GM19043 (cell line): ENCODE results near the gene PRR19.
A peak's percentile ranks its signal among the peaks of the same experiment; 100 is the strongest.
"Not testable (repeated sequence)": the region's sequence is repeated elsewhere in the genome, so short reads cannot be mapped to it uniquely, and the experiment has no call there.

Source experiments
- ATAC-seq: cut with Tn5 transposase; IDR thresholded peaks from one replicate; pipeline ENCODE4 v1.9.1; 2021; ENCODE audit warnings: low read depth; ENCODE audit not compliant: unreplicated experiment

PRR19 gene

DNA sequence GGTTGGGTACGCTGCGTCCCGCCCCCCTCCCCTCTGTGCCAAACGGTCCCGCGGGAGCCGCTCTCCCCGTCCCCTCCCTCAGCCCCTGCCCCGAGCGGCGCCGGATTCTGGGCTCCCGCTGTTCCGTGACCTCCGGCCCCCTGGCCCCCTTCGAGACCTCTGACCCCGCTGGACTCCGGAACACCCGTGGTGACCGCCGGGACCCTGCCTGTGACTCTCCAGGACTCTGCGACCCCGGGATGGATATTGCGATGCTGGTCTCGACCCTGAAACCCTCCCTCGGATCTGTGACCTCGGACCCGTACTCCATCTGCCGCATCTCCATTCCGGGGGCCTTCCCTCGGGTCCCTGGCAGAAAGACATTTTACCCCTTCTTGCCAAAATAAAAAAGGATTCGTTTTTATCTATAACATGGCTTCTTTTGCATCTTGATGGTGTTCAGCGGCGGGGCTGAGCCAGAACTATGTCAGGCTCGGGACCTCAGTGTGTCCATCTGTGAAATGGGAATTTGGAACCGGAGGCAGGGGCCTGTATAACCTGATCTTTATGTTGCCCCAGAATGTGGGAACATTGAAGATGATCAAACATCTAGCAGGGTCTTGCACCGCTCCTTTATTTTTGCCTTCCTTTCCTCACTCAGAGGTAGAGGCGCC, 22.8 kb downstream of the PRR19 start:
- ATAC-seq: no peak

DNA sequence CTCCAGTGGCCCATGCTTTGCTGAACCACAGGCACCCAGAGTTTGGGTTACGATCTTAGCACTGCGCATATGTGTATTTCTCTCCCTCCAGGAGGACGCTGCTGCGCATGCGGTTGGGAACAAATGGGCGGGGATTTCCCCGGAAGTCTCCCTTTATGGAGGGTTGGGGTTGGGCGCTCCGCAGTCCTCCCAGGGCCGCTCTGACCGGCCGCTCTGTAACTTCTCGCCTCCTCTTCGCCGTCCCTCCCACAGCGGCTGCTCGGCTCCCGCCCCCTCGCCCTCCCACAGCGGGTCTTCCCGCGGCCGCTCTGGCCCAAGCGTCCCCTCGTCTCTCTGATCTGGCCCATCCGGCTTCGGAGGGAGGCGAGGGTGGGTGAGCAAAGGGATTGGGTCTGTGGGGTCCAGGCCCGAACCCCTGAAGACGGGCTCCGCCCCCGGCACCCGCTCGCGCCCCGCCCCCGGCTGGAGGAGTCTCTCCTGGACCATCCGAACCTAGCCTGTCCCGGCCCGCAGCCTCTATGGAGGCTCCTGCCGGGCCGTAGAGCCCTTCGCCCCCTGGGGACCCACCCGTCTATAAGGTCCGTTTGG, 23.5 kb downstream of the PRR19 start, which contains the start of gene MEGF8:
TSS of gene MEGF8 (plus strand) at position 328 of the 588 bp plus-strand sequence. CDS start 609 bp downstream, outside the sequence.
- peak; percentile 84 for ATAC-seq

DNA sequence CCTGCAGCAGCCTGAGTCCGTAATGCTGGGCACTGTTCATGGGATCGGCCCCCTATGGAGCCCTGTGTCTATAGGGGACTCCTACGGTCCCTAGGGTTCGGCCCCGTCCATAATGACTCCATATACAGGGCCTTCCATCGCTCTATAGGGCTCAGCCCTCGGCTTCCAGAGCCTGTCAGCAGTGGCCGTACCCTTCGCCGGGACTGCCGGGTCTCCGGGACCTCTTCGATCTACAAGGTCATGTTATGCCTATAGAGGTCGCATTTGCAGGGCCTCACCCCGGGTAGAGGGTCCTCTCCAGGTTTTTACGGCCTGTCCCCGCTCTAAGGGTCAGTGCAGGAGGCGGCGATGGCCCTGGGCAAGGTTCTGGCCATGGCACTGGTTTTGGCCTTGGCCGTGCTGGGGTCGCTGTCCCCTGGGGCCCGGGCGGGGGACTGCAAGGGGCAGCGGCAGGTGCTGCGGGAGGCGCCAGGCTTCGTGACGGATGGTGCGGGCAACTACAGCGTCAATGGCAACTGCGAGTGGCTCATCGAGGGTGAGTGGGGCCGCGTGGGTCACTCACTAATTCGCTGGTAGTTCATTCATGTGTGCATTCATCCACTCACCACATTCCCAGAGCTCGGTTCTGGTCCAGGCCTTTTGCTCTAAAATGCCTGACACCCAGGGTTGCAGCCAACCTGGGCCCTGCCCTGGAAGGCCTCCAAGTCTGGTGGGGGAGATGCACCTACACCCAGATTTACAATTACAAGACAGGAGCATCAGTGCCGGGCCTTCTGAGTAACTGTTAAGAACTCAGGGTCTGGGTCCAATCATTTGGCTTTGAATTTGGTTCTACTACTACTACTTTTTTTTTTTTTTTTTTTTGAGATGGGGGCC, 24.2 kb downstream of the PRR19 start:
- ATAC-seq: peak; percentile 11

DNA sequence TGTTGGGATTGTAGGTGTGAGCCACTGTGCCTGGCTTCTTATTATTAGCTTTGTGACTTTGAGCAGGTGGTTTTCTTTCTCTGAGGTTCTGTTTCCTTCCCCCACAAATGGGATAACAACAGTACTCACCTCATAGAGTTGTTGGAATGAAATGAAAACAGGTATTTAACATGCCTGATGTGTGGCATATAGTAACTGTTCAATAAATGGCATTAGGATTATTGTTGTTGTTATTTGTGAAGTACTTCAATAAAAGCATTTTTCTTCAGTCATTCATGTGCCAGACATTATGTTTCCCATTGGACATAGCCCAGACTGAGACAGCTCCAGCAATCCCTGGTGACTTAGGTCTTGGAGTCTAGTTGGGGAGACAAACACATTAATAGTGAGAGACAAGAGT, 25.0 kb downstream of the PRR19 start:
- ATAC-seq: no peak

DNA sequence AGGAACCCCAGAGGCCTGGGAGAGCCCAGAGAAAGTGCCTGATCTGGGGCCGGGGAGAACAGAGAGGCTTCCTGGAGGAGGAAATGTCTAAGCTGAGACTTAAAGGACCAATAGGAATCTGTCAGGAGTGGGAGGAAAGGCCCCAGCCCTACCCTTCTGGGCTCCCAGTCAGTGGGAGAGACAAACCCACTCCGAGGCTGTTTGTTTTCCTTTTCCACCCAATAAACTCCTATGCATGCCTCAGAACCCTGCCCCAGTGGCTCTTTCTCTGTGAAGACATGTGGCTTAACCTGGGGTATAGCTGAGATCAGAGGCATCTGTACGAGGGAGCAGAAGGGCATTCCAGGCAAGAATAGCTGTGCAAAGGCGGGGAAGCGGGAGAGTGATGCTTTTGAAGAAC, 25.4 kb downstream of the PRR19 start:
- no peak for ATAC-seq

GRCh38 chr19:42328106-42328505, 26.2 kb downstream of the PRR19 start:
- no peak for ATAC-seq

DNA sequence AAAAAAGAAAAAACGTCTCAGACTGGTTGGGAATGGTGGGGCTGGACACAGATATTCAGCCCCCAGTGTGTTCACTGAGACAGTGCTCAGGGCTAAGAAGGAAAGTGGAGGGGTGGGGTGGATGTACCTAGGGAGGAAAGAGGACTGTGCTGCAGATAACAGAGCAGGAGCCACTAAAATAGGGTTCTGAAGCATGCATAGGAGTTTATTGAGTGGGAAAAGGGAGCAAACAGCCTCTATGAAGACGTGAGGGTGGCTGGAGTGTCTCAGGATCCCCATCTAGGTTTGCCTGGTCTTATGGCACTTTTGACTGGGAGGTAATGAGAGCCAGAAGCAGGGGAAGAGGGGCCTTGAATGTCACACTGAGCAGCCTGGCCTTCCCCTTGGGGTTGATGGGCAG, 26.9 kb downstream of the PRR19 start:
- no peak for ATAC-seq

DNA sequence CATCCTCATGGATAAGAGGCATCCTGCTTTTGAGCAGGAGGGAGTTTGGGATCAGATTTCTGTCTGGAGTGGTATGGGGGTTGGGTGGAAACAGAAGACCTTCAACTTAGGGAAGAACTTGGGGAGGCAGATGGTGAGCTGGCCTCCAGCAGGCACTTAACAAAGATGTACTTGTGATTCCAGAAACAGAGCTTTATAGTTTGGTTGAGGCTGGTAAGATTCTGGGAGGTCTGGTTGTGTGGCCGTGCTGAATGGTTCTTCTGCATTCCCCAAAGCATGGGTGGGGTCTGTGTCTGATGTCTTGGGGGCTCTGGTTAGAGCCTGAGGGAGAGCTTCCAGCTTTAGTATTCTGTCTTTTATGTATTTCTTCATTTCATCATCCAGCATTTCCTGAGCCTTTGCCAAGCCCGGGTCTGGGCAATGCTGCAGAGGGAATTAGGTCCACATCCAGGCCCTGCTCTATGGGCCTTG, 28.3 kb downstream of the PRR19 start:
- ATAC-seq: no peak

DNA sequence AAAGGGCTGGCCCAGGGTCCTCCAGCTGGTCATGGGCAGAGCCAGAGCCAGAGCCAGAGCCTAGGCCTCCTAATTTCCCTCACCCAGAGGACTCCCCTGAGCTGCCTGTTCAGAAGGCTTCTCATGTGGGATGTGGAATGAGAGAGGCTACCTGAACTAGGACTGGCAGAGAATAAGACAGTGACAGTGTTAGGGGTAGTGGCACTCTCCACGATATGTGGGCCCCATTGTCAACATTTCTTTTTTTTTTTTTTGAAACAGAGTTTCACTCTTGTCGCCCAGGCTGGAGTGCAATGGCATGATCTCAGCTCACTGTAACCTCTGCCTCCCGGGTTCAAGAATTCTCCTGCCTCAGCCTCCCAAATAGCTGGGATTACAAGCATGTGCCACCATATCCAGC, 29.4 kb downstream of the PRR19 start:
- ATAC-seq: not testable (repeated sequence)

DNA sequence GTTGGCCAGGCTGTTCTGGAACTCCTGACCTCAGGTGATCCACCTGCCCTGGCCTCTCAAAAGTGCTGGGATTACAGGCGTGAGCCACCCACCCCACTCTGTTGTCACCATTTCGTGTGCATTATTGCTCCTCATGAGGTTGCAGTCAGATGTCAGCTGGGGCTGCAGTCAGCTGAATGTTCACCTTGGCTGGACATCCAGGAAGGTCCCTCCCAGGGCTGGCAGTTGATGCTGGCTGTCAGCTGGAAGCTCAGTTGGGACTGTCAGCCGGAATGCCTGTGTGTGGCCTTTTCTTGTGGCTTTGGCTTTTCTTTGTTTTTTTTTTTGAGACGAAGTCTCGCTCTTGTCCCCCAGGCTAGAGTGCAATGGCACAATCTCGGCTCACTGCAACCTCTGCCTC, 30.1 kb downstream of the PRR19 start:
- ATAC-seq: no peak

DNA sequence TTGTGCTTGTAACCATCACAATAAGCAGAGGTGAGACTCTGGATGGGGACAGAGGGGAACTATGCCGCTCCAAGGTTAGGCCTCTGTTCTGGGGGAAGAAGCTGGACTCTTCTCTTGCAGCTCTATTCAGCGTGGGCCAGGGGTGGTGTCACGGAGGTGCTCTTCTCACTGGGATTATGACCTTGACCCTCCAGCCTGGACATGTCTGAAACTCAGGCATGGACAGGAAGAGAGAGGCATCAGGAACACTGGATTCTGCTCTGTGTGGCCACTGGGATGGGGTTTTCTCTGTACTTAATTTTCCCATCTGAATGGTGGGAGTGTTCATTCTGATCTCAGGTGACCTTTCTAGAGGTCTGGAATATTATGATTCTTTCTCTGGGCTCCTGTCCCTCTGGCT, 31.1 kb downstream of the PRR19 start:
- ATAC-seq: no peak

DNA sequence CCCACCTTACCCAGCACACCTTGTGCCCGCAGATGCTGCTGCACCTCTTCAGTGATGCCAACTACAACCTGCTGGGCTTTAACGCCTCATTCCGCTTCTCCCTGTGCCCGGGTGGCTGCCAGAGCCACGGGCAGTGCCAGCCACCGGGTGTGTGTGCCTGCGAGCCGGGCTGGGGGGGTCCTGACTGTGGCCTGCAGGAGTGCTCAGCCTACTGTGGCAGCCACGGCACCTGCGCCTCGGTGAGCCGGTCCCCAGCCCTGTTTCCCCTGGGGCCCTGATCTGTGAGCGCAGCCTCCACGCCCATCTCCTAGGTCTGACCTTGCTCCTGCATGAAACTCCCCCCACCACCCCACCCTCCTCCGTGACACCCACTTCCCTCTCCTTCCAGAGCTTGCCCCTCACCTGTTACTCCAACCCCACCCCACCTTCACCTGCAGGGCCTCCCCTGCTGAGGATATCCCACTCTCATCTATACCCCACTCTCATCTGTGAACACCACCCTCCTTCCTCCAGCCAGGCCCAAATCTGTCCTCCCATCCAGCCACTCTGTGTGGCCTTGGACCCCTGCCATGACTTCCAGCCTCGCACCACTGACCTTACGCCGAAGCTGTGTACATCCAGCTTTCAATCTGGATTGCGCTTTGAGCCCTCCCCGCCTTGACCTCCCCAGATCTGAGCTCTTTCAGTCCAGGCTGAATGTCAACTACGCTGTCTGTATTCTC, 32.2 kb downstream of the PRR19 start:
- no peak for ATAC-seq

DNA sequence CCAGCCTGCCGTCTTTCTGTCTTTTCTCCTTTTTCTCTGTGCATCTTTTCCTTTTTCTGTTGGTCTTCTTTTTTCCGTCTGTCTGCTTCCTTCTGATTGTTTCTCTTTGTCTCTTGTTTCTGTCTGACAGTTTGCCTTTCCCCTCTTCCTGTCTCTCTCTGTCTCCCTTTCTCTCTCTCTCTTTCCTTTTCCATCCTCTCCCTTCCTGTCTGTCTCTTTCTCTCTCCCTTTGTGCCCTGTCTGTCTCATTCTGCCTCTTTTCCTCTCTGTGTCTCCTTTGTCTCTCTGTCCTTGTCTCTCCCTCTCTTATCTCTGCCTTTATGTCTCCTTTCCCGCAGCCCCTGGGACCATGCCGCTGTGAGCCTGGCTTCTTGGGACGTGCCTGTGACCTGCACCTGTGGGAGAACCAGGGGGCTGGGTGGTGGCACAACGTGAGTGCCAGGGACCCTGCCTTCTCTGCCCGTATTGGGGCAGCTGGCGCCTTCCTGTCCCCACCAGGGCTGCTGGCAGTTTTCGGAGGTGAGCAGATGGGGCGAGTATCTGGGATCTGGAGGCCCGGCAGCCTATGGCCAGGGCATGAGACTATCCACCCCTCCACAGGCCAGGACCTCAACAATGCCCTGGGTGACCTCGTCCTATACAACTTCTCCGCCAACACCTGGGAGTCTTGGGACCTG, 32.9 kb downstream of the PRR19 start:
- no peak for ATAC-seq

DNA sequence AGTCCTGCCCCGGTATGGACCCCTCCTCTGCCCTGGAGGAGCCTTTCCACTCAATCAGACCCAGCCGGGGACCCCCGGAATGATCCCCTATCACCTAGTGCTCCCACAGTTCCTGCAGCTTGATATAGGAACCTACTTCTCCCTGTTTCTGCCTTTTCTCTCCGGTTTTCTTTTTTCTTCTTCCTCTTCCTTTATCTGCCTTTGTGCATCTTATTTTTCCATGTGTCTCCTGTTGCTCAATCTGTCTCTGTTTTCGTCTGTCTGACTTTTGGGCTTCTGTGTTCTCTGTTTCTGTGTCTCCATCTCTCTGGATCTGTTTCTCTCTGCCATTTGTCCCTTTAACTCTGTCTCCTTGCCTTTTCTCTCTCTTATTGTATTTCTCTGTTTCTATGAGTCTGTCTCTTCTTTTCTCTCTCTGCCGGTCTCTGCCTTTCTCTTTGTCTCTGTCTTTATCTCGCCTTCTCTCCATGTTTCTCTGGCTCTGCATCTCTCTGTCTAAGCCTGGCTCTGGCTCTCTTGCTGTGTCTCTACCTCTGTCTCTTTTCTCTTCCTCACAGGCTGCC, 33.5 kb downstream of the PRR19 start:
- no peak for ATAC-seq

DNA sequence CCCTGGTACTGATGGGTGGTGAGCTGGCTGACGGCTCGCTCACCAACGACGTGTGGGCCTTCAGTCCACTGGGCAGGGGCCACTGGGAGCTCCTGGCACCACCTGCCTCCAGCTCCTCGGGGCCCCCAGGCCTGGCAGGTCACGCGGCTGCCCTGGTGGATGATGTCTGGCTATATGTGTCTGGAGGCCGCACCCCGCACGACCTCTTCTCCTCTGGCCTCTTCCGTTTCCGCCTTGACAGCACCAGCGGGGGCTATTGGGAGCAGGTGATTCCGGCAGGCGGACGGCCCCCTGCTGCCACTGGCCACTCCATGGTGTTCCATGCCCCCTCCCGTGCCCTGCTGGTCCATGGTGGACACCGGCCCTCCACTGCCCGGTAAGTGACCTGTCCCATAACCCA, 34.0 kb downstream of the PRR19 start:
- no peak for ATAC-seq

GRCh38 chr19:42339126-42339860, 37.4 kb downstream of the PRR19 start:
- ATAC-seq: not testable (repeated sequence)

DNA sequence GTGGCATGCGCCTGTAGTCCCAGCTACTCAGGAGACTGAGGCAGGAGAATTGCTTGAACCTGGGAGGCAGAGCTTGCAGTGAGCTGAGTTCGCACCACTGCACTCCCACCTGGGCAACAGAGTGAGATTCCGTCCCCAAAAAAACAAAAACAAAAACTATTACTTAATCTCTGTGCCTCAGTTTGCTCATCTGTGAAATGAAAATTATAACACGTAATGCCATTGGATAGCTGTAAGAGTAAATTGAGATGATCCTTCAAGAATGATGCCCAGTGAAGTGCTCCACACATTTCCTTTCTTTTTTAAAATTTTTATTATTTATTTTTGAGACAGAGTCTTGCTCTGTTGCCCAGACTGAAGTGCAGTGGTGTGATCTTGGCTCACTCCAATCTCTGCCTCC, 38.0 kb downstream of the PRR19 start:
- not testable (repeated sequence) for ATAC-seq

GRCh38 chr19:42343344-42344110, 41.6 kb downstream of the PRR19 start:
- no peak for ATAC-seq
